ENCODE data around the gene ZNF358. TPM values are rescaled to one million over a fixed set of nuclear protein-coding genes. Genes with fewer than 3 reads are reported as not detected.

The ZNF358 gene
- total RNA-seq, 4 donors from 2014 or later = 77.1 to 124 (median 95.3) TPM

GRCh38 chr19:7516878-7517277 is 975 bp downstream of the ZNF358 start:
- no peak for TF ChIP-seq CTCF (IDR thresholded peaks at IDR 0.05)
- DNase-seq = no peak
- Histone ChIP-seq H3K4me3 (peak overlapping the region; percentile 57 to 90 (median 71)), H3K27me3 (no peaks in the 10 kb centered on the region), H3K27ac (peak overlapping the region; percentile 67 to 87 (median 80)), H3K4me1 (peaks cover 0 to 14% (median 5%) of the 10 kb centered on the region in 4 donors), H3K9me3 (no peaks in the 10 kb centered on the region), H3K36me3 (peaks cover 0 to 13% (median 0%) of the 10 kb centered on the region in 3 donors)

DNA sequence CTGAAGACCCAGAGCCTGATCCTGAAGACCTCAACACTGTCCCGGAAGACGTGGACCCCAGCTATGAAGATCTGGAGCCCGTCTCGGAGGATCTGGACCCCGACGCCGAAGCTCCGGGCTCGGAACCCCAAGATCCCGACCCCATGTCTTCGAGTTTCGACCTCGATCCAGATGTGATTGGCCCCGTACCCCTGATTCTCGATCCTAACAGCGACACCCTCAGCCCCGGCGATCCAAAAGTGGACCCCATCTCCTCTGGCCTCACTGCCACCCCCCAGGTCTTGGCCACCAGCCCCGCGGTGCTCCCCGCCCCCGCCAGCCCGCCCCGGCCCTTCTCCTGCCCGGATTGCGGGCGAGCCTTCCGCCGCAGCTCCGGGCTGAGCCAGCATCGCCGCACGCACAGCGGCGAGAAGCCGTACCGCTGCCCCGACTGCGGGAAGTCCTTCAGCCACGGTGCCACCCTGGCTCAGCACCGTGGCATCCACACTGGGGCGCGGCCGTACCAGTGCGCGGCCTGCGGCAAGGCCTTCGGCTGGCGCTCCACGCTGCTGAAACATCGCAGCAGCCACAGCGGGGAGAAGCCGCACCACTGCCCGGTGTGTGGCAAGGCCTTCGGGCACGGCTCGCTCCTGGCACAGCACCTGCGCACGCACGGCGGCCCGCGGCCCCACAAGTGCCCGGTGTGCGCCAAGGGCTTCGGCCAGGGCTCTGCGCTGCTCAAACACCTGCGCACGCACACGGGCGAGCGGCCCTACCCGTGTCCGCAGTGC is 3.6 kb downstream of the ZNF358 start:
- no peaks in the 10 kb centered on the region for H3K27me3 ChIP-seq
- TF ChIP-seq CTCF (IDR thresholded peaks at IDR 0.05) (no peak), POLR2A (IDR thresholded peaks at IDR 0.05) (no peak)
- no peak overlapping the region for H3K4me3 ChIP-seq
- no peak for DNase-seq
- peaks cover 0 to 31% (median 14%) of the 10 kb centered on the region in 4 donors for H3K4me1 ChIP-seq
- H3K36me3 ChIP-seq = peaks cover 0 to 13% (median 0%) of the 10 kb centered on the region in 3 donors
- no peak overlapping the region for H3K27ac ChIP-seq
- H3K9me3 ChIP-seq = no peaks in the 10 kb centered on the region

DNA sequence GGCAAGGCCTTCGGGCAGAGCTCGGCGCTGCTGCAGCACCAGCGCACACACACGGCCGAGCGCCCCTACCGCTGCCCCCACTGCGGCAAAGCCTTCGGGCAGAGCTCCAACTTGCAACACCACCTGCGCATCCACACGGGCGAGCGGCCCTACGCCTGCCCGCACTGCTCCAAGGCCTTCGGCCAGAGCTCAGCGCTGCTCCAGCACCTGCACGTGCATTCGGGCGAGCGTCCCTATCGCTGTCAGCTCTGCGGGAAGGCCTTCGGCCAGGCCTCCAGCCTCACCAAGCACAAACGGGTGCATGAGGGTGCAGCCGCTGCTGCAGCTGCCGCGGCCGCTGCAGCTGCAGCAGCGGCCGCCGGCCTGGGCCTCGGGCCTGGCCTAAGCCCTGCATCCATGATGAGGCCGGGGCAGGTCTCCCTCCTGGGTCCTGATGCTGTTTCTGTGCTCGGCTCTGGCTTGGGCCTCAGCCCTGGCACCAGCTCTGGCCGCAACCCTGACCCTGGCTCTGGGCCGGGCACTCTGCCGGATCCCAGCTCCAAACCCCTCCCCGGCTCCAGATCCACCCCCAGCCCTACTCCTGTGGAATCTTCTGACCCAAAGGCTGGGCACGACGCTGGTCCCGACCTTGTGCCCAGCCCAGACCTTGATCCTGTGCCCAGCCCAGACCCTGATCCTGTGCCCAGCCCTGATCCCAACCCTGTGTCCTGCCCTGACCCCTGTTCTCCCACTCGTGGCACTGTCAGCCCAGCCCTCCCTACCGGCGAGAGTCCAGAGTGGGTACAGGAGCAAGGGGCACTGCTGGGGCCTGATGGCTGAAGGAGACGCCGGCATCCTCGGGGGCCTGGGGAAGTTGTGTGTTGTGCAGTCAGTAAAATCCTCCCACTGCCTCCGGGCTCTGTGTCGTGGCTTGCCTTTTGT is 4.5 kb downstream of the ZNF358 start:
- no peaks in the 10 kb centered on the region for H3K27me3 ChIP-seq
- no peaks in the 10 kb centered on the region for H3K9me3 ChIP-seq
- H3K4me3 ChIP-seq = no peak overlapping the region
- TF ChIP-seq CTCF (IDR thresholded peaks at IDR 0.05) (no peak), POLR2A (IDR thresholded peaks at IDR 0.05) (no peak)
- peaks cover 0 to 31% (median 14%) of the 10 kb centered on the region in 4 donors for H3K4me1 ChIP-seq
- H3K36me3 ChIP-seq = peaks cover 0 to 19% (median 0%) of the 10 kb centered on the region in 3 donors
- DNase-seq = no peak
- H3K27ac ChIP-seq = no peak overlapping the region

DNA sequence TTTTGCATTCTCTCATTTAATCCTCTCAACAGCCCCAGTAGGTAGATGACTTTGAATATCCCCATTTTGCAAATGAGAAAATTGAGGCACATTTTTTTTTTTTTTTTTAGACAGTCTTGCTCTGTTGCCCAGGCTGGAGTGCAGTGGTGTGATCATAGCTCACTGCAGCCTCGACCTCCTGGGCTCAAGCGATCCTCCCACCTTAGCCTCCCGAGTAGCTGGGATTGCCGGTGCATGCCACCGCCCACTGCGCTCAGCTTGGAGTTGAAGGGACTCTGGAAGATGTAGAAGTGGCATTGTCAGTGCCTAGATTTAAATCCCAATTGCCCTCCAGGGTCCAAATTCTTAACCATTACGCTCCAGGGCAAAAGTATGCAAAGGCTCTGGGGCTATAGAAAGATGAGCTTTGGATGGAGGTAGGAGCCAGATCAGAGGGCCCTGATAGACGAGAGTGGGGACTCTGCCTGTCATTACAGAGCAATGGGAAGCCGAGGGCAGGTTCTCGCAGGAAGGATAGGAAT is 5.7 kb downstream of the ZNF358 start:
- Histone ChIP-seq H3K4me3 (peak overlapping the region; percentile 56 to 93 (median 82)), H3K9me3 (no peaks in the 10 kb centered on the region), H3K27me3 (no peaks in the 10 kb centered on the region), H3K36me3 (peaks cover 0 to 29% (median 0%) of the 10 kb centered on the region in 3 donors), H3K27ac (peak overlapping the region in 3 of 4 donors; percentile 17 to 77 (median 31)), H3K4me1 (peaks cover 0 to 29% (median 11%) of the 10 kb centered on the region in 4 donors)
- no peak for DNase-seq
- TF ChIP-seq POLR2A (IDR thresholded peaks at IDR 0.05) (no peak), CTCF (IDR thresholded peaks at IDR 0.05) (no peak)

GRCh38 chr19:7522072-7522922 is 6.4 kb downstream of the ZNF358 start, which contains the start of gene MCOLN1:
TSS of gene MCOLN1 (plus strand) at chr19:7522624. CDS start at chr19:7522751, 127 bp downstream.
- DNase-seq = peak; percentile 100
- Histone ChIP-seq H3K36me3 (peaks cover 0 to 33% (median 0%) of the 10 kb centered on the region in 3 donors), H3K27ac (peak within 1 kb of the TSS; percentile 17 to 77 (median 39)), H3K27me3 (no peaks in the 10 kb centered on the region), H3K9me3 (no peaks in the 10 kb centered on the region), H3K4me3 (peak within 1 kb of the TSS; percentile 56 to 93 (median 82)), H3K4me1 (peaks cover 0 to 22% (median 9%) of the 10 kb centered on the region in 4 donors)
- TF ChIP-seq CTCF (IDR thresholded peaks at IDR 0.05) (peak in 2 of 6 experiments; percentile 32 to 60), POLR2A (IDR thresholded peaks at IDR 0.05) (peak; percentile 63 to 67)
